Lower leg skin (tissue), 4 donors: ENCODE results near the gene HMGA1. TPM values are rescaled to one million over a fixed set of nuclear protein-coding genes. Genes with fewer than 3 reads are reported as not detected.

Experiments
- DNase-seq, 2 donors: peaks; one replicate each; pipeline ENCODE4 v3.0.0-alpha.2; 2019; ENCODE audit warnings: low spot score in 2 of 2
- H3K4me3 ChIP-seq: fragments of 200-600 bp; sonication (generic); 2 replicates; pipeline ENCODE4 v1.5.1; 2017; ENCODE audit warnings: mild to moderate bottlenecking, low read depth; ENCODE audit not compliant: poor library complexity, severe bottlenecking
- CTCF ChIP-seq, 3 donors: fragments of 450-650 bp; IDR thresholded peaks; one replicate each; pipeline ENCODE4 v1.5.1; 2016; ENCODE audit warnings: antibody characterized with exemption in 3 of 3, mild to moderate bottlenecking in 3 of 3, moderate library complexity in 2 of 3
- POLR2A ChIP-seq, 2 donors: fragments of 450-650 bp; IDR thresholded peaks; one replicate each; pipeline ENCODE4 v1.6.1; 2016 to 2017; ENCODE audit warnings: antibody characterized with exemption in 2 of 2, mild to moderate bottlenecking in 1 of 2, moderate library complexity in 1 of 2
- WGBS, 2 donors: methylation state at CpG; one replicate each; pipeline ENCODE4 v1.1.5; 2018; 5-methylcytosine and 5-hydroxymethylcytosine counted together
- intact Hi-C: fragments of 100-400 bp; cut with DNase I; formaldehyde crosslinking; loops from one replicate; pipeline ENCODE4 v1.15.0; 2023; ENCODE audit warnings: low total_unique reads
- total RNA-seq, 4 donors: library from RNA; depleted of rRNA; stranded (reverse); fragments of >200 nt; gene quantifications; one replicate each; pipeline ENCODE4 v1.1.0, GENCODE V29; 2016

Gene HMGA1
- total RNA-seq, 4 donors from 2014 or later: 134 to 188 (median 167) TPM

- H3K4me3 ChIP-seq: no peak overlapping the region
- WGBS, 2 donors: 80 to 82% methylated on average over 3 to 18 of the region's 20 CpGs
- intact Hi-C loops: no loop called here
- no peak for TF ChIP-seq POLR2A (IDR thresholded peaks at IDR 0.05)
- no peak for TF ChIP-seq CTCF (IDR thresholded peaks at IDR 0.05)
- DNase-seq: no peak
Measured at GRCh38 chr6:34202329-34203201, 34.1 kb upstream of the HMGA1 start.

- TF ChIP-seq CTCF (IDR thresholded peaks at IDR 0.05) (no peak), POLR2A (IDR thresholded peaks at IDR 0.05) (no peak)
- WGBS, 2 donors: 90 to 98% methylated on average over 4 of the region's 4 CpGs
- no peak overlapping the region for H3K4me3 ChIP-seq
- no peak for DNase-seq
- intact Hi-C loops: no loop called here
Measured at GRCh38 chr6:34204693-34205092, 32.0 kb upstream of the HMGA1 start.

GRCh38 chr6:34205466-34205865 is 31.2 kb upstream of the HMGA1 start:
- no peak overlapping the region for H3K4me3 ChIP-seq
- WGBS, 2 donors: 89 to 90% methylated on average over 3 of the region's 3 CpGs
- TF ChIP-seq CTCF (IDR thresholded peaks at IDR 0.05) (no peak), POLR2A (IDR thresholded peaks at IDR 0.05) (no peak)
- DNase-seq: no peak
- intact Hi-C loops: no loop called here

- DNase-seq: no peak
- H3K4me3 ChIP-seq: no peak overlapping the region
- 80 to 88% methylated on average over 2 of the region's 2 CpGs for WGBS, 2 donors
- TF ChIP-seq POLR2A (IDR thresholded peaks at IDR 0.05) (no peak), CTCF (IDR thresholded peaks at IDR 0.05) (no peak)
- intact Hi-C loops: no loop called here
Measured at GRCh38 chr6:34205916-34206315, 30.8 kb upstream of the HMGA1 start.

- intact Hi-C loops: no loop called here
- DNase-seq: no peak
- no peak overlapping the region for H3K4me3 ChIP-seq
- 76% methylated on average over 7 of the region's 7 CpGs for WGBS, 2 donors
- TF ChIP-seq CTCF (IDR thresholded peaks at IDR 0.05): no peak
- TF ChIP-seq POLR2A (IDR thresholded peaks at IDR 0.05): no peak
Measured at GRCh38 chr6:34206726-34207125, 29.9 kb upstream of the HMGA1 start.
